ENCODE data around the gene SLC22A7. TPM values are rescaled to one million over a fixed set of nuclear protein-coding genes. Genes with fewer than 3 reads are reported as not detected.

The SLC22A7 gene
- total and polyA plus RNA-seq, 2 of the 8 experiments (the other 6 are each of a cell fraction or from before 2014, with no cell fraction given): not detected

DNA sequence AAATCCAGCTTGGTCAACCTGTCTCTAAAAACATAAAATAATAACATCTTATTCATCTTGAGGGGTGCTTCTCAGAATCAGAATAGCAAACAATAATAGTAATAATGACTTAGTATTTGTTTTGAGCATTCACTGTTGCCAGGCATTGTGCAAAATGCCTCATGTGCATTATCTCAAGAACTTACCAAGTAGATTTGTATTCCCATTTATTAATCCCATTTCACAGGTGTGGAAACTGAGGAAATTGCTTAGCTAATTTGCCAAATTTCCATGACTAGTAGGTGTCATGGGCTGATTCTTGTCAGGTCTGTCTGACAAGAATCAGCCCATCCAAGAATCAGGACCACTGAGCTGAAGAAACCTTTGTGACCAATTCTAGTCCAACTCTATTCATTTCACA, 49.3 kb upstream of the SLC22A7 start:
- DNase-seq (ENCODE audit: low read depth in 1 of 2, low spot score in 2 of 2) (no peak), FAIRE-seq (no peak)
- Histone ChIP-seq H3K14ac (ENCODE audit: insufficient read length) (no peak overlapping the region), H2BK5ac (ENCODE audit: low read depth, low read length) (no peak overlapping the region), H3K4me1 (replicated peaks in 1 of 4; ENCODE audit: control insufficient read depth in 3 of 4, insufficient read depth in 4 of 4, low read length in 3 of 4) (peaks cover 4 to 7% (median 6%) of the 10 kb centered on the region in 4 experiments), H3K23ac (ENCODE audit: insufficient read length) (no peak overlapping the region), H3K79me1 (ENCODE audit: low read depth, low read length) (no peaks in the 10 kb centered on the region), H3K9ac (replicated peaks in 1 of 4; ENCODE audit: extremely low read depth in 1 of 4, low read depth in 3 of 4, low read length in 3 of 4) (no peak overlapping the region), H4K5ac (ENCODE audit: insufficient read length, low read depth, low read length) (no peak overlapping the region), H3K9me3 (ENCODE audit: insufficient read depth in 2 of 2, low read depth in 1 of 2, low read length in 1 of 2) (no peaks in the 10 kb centered on the region), H3K56ac (replicated peaks; ENCODE audit: insufficient read length, low read depth, low read length) (no peak overlapping the region), H4K8ac (ENCODE audit: extremely low read depth, insufficient read depth, low read length) (no peak overlapping the region), H3K4me2 (ENCODE audit: insufficient read depth in 1 of 2, low read depth in 2 of 2, low read length in 2 of 2) (no peak overlapping the region; a peak in 1 of 4 replicates), H3K18ac (ENCODE audit: extremely low read depth, low read length) (no peak overlapping the region), H2BK20ac (ENCODE audit: low read length) (no peak overlapping the region), H3K36me3 (ENCODE audit: control insufficient read depth in 2 of 4, insufficient read depth in 4 of 4, low read length in 3 of 4) (no peaks in the 10 kb centered on the region), H4K20me1 (replicated peaks in 1 of 2; ENCODE audit: control insufficient read depth in 1 of 2, insufficient read depth in 2 of 2, low read length in 2 of 2) (no peaks in the 10 kb centered on the region), H4K91ac (replicated peaks; ENCODE audit: insufficient read length, low read length) (no peak overlapping the region), H2BK12ac (ENCODE audit: low read depth, low read length) (no peak overlapping the region), H2AK5ac (ENCODE audit: low read depth, low read length) (no peak overlapping the region), H3K4me3 (ENCODE audit: extremely low read depth in 1 of 4, insufficient read depth in 2 of 4, low read depth in 3 of 4, low read length in 4 of 4) (no peak overlapping the region), H2BK15ac (ENCODE audit: low read length) (no peak overlapping the region), H2AFZ (ENCODE audit: low read length) (no peak overlapping the region), H3K79me2 (ENCODE audit: control insufficient read depth in 1 of 2, insufficient read depth in 2 of 2, low read length in 2 of 2) (no peaks in the 10 kb centered on the region), H3K23me2 (ENCODE audit: low read depth, low read length) (peaks cover 14% of the 10 kb centered on the region; the same call in 1 of the 2 replicates), H3K27me3 (replicated peaks in 1 of 4; ENCODE audit: control insufficient read depth in 3 of 4, extremely low read depth in 1 of 4, insufficient read depth in 3 of 4, low read length in 3 of 4) (peaks cover 8 to 25% (median 21%) of the 10 kb centered on the region in 4 experiments), H2BK120ac (replicated peaks; ENCODE audit: low read depth, low read length) (no peak overlapping the region), H3K27ac (ENCODE audit: low read depth, low read length) (no peak overlapping the region), H3K4ac (replicated peaks; ENCODE audit: insufficient read length, low read depth, low read length) (no peak overlapping the region)
- ChIA-PET CTCF (ENCODE audit: partially characterized antibody) (no interaction called here), POLR2A (ENCODE audit: partially characterized antibody) (interaction anchor here (0.6 to 1.5 kb wide), 3 partner anchors 9 to 364 kb away, joined by 3 to 5 read pairs (median 4); no protein-coding TSS in a partner anchor)
- no peak for TF ChIP-seq POLR2AphosphoS5 (IDR thresholded peaks at IDR 0.05; ENCODE audit: low read depth, low read length)
